LNCaP clone FGC (cell line): Measurements from ENCODE around the gene TBX1.
"Not testable (repeated sequence)": the region's sequence is repeated elsewhere in the genome, so short reads cannot be mapped to it uniquely, and the experiment has no call there.

Experiments
- DNase-seq: peaks from one replicate; pipeline ENCODE4 v3.0.0-alpha.2; 2011; ENCODE audit warnings: low read depth
- H3K4me3 ChIP-seq: 2 replicates; pipeline ENCODE4 v1.5.1; 2011; ENCODE audit warnings: mild to moderate bottlenecking, low read depth, low read length, control low read depth
- CTCF ChIP-seq: IDR thresholded peaks from 2 replicates; pipeline ENCODE4 v1.5.1; 2012; ENCODE audit warnings: mild to moderate bottlenecking; ENCODE audit not compliant: control insufficient read depth, insufficient read depth; ENCODE audit errors: extremely low read depth

TBX1 gene

GRCh38 chr22:19723232-19723982, 37.2 kb upstream of the TBX1 start, which contains the start of gene GP1BB:
Gene GP1BB (plus strand): TSS chr22:19723539. CDS start chr22:19723570, 31 bp downstream.
- TF ChIP-seq CTCF: 0 out of 2 replicates have a peak, but pooled peaks have one; percentile 13
- no peak within 1 kb of the TSS for H3K4me3 ChIP-seq
- no peak for DNase-seq

- no peak for DNase-seq
Measured at GRCh38 chr22:19723983-19724827, 36.4 kb upstream of the TBX1 start.

GRCh38 chr22:19724927-19725661, 35.5 kb upstream of the TBX1 start:
- DNase-seq: no peak
- no peak overlapping the region for H3K4me3 ChIP-seq
- no peak for TF ChIP-seq CTCF

More at GRCh38 chr22:19723983-19724827, 36.4 kb upstream of the TBX1 start:
- peak; percentile 33 for TF ChIP-seq CTCF
- H3K4me3 ChIP-seq: no peak overlapping the region

- not testable (repeated sequence) for DNase-seq, H3K4me3 ChIP-seq
Measured at GRCh38 chr22:19726064-19726788, 34.4 kb upstream of the TBX1 start.

- H3K4me3 ChIP-seq: no peak overlapping the region
- no peak for DNase-seq
- TF ChIP-seq CTCF: no peak
Measured at GRCh38 chr22:19727310-19728150, 33.0 kb upstream of the TBX1 start.

GRCh38 chr22:19728271-19728670, 32.3 kb upstream of the TBX1 start:
- DNase-seq: no peak
- TF ChIP-seq CTCF: no peak

More at GRCh38 chr22:19728271-19728670, 32.3 kb upstream of the TBX1 start:
- no peak overlapping the region for H3K4me3 ChIP-seq
